IMR-90 (cell line): ENCODE measurements around the gene GABARAPL1. TPM values are rescaled to one million over a fixed set of nuclear protein-coding genes. Genes with fewer than 3 reads are reported as not detected.
A peak's percentile ranks its signal among the peaks of the same experiment; 100 is the strongest.

Experiments
- ATAC-seq: fragments of 200-7000 bp; cut with Tn5 transposase; 2 replicates; pipeline ENCODE4 v1.9.1; 2020; ENCODE audit warnings: low read depth, mild to moderate bottlenecking, moderate library complexity
- BruUV-seq: library from RNA; stranded (reverse); fragments of 400-500 nt; replicated peaks from 2 replicates; lab custom pipeline; 2021; lab: Mats Ljungman, UMichigan
- CTCF ChIA-PET: fragments of 300-600 bp; formaldehyde crosslinking; extraction: SDS; loops from one replicate; lab custom pipeline; 2021; ENCODE audit warnings: antibody characterized with exemption; lab: Yijun Ruan, JAX
- POLR2A ChIA-PET: fragments of 300-600 bp; sonication (Branson Sonifier 250); formaldehyde crosslinking; loops from one replicate; lab custom pipeline; 2022; ENCODE audit warnings: antibody characterized with exemption; ENCODE audit not compliant: unreplicated experiment; lab: Charles Lee
- DNase-seq: peaks from one replicate; pipeline ENCODE4 v3.0.0; 2013
- H2AFZ ChIP-seq: replicated peaks from 2 replicates; pipeline ENCODE3; 2013; ENCODE audit warnings: low read length, mild to moderate bottlenecking; ENCODE audit not compliant: poor library complexity
- H2AK5ac ChIP-seq: 2 replicates; pipeline ENCODE4 v1.6.1; 2013; ENCODE audit warnings: low read depth, low read length, inconsistent platforms
- H2AK9ac ChIP-seq: replicated peaks from 2 replicates; pipeline ENCODE3; 2013; ENCODE audit warnings: mild to moderate bottlenecking, low read depth, low read length, moderate library complexity; ENCODE audit not compliant: poor library complexity
- H2BK120ac ChIP-seq: 2 replicates; pipeline ENCODE4 v1.6.1; 2013; ENCODE audit warnings: low read depth, low read length, inconsistent platforms
- H2BK15ac ChIP-seq: 3 replicates; pipeline ENCODE4 v1.6.1; 2013; ENCODE audit warnings: low read depth, low read length, inconsistent platforms
- H2BK20ac ChIP-seq: 2 replicates; pipeline ENCODE4 v1.6.1; 2013; ENCODE audit warnings: low read depth, mild to moderate bottlenecking, inconsistent platforms, low read length, moderate library complexity
- H2BK5ac ChIP-seq: 2 replicates; pipeline ENCODE4 v1.6.1; 2013; ENCODE audit warnings: mild to moderate bottlenecking, low read depth, low read length, inconsistent platforms; ENCODE audit not compliant: poor library complexity, severe bottlenecking
- H3K14ac ChIP-seq: replicated peaks from 2 replicates; pipeline ENCODE4 v1.6.1; 2013; ENCODE audit warnings: low read depth, low read length, inconsistent platforms
- H3K18ac ChIP-seq: 2 replicates; pipeline ENCODE4 v1.6.1; 2013; ENCODE audit warnings: low read depth, low read length, control low read depth
- H3K23ac ChIP-seq: 2 replicates; pipeline ENCODE4 v1.6.1; 2013; ENCODE audit warnings: low read depth, low read length, inconsistent platforms
- H3K27ac ChIP-seq: 2 replicates; pipeline ENCODE4 v1.5.1; 2013; ENCODE audit warnings: mild to moderate bottlenecking, control low read depth, low read length; ENCODE audit not compliant: insufficient read depth
- H3K27me3 ChIP-seq: 2 replicates; pipeline ENCODE4 v1.6.1; 2013; ENCODE audit warnings: low read length; ENCODE audit not compliant: control insufficient read depth, insufficient read depth
- H3K36me3 ChIP-seq: 2 replicates; pipeline ENCODE4 v1.6.1; 2013; ENCODE audit warnings: low read length, mixed read lengths; ENCODE audit not compliant: control insufficient read depth, insufficient read depth
- H3K4ac ChIP-seq: 2 replicates; pipeline ENCODE4 v1.6.1; 2013; ENCODE audit warnings: low read depth, low read length, inconsistent platforms
- H3K4me1 ChIP-seq: 2 replicates; pipeline ENCODE4 v1.6.1; 2013; ENCODE audit warnings: low read length, mixed read lengths; ENCODE audit not compliant: control insufficient read depth, insufficient read depth
- H3K4me2 ChIP-seq: 2 replicates; pipeline ENCODE4 v1.6.1; 2013; ENCODE audit warnings: low read depth, mild to moderate bottlenecking, control low read depth, low read length, moderate library complexity
- H3K4me3 ChIP-seq: 2 replicates; pipeline ENCODE4 v1.5.1; 2013; ENCODE audit warnings: low read depth, mild to moderate bottlenecking, control low read depth, low read length, moderate library complexity; ENCODE audit not compliant: insufficient read depth
- H3K56ac ChIP-seq: 2 replicates; pipeline ENCODE4 v1.6.1; 2013; ENCODE audit warnings: low read length, inconsistent platforms; ENCODE audit not compliant: insufficient read depth; ENCODE audit errors: extremely low read depth
- H3K79me1 ChIP-seq, 2 experiments: 2 replicates each; pipeline ENCODE4 v1.6.1; 2013; ENCODE audit warnings: low read length in 2 of 2, inconsistent platforms in 1 of 2, low read depth in 1 of 2
- H3K9ac ChIP-seq: 2 replicates; pipeline ENCODE4 v1.6.1; 2013; ENCODE audit warnings: low read depth, low read length, control low read depth
- H3K9me1 ChIP-seq: 2 replicates; pipeline ENCODE4 v1.6.1; 2013; ENCODE audit warnings: low read length, inconsistent platforms; ENCODE audit not compliant: insufficient read depth
- H3K9me3 ChIP-seq: 2 replicates; pipeline ENCODE4 v1.6.1; 2013; ENCODE audit warnings: low read length; ENCODE audit not compliant: control insufficient read depth, insufficient read depth
- H4K20me1 ChIP-seq: 2 replicates; pipeline ENCODE4 v1.6.1; 2013; ENCODE audit warnings: low read length, inconsistent platforms; ENCODE audit not compliant: insufficient read depth
- H4K5ac ChIP-seq: 2 replicates; pipeline ENCODE4 v1.6.1; 2013; ENCODE audit warnings: mild to moderate bottlenecking, low read depth, low read length, control low read depth
- H4K8ac ChIP-seq, 2 experiments: 2 replicates each; pipeline ENCODE4 v1.6.1; 2013; ENCODE audit warnings: low read depth in 2 of 2, low read length in 2 of 2, control low read depth in 1 of 2, inconsistent platforms in 1 of 2
- H4K91ac ChIP-seq: 2 replicates; pipeline ENCODE4 v1.6.1; 2013; ENCODE audit warnings: low read depth, low read length, inconsistent platforms; ENCODE audit not compliant: insufficient read depth
- BHLHE40 ChIP-seq: fragments of 150-350 bp; IDR thresholded peaks from 2 replicates; pipeline ENCODE4 v1.6.1; 2016; ENCODE audit warnings: mild to moderate bottlenecking, low read depth, low read length
- CEBPB ChIP-seq: IDR thresholded peaks from 2 replicates; pipeline ENCODE4 v1.6.1; 2012; ENCODE audit warnings: low read depth, low read length, improper control_type of control experiment
- CHD1 ChIP-seq: IDR thresholded peaks from 2 replicates; pipeline ENCODE4 v1.6.1; 2012; ENCODE audit warnings: low read depth, low read length, improper control_type of control experiment
- CTCF ChIP-seq: conservative IDR thresholded peaks from 2 replicates; pipeline ENCODE4 v1.5.1; 2012; ENCODE audit warnings: mild to moderate bottlenecking, low read depth, low read length, improper control_type of control experiment
- ELK1 ChIP-seq: fragments of 150-350 bp; IDR thresholded peaks from 2 replicates; pipeline ENCODE4 v1.6.1; 2016; ENCODE audit warnings: low read depth, mild to moderate bottlenecking, low read length, moderate library complexity, borderline replicate concordance
- FOS ChIP-seq: fragments of 150-350 bp; IDR thresholded peaks from 2 replicates; pipeline ENCODE4 v1.6.1; 2016; ENCODE audit warnings: low read depth, low read length
- MAFK ChIP-seq: IDR thresholded peaks from 2 replicates; pipeline ENCODE4 v1.6.1; 2012; ENCODE audit warnings: low read depth, low read length, improper control_type of control experiment
- MAZ ChIP-seq: IDR thresholded peaks from 2 replicates; pipeline ENCODE4 v1.6.1; 2012; ENCODE audit warnings: low read depth, mild to moderate bottlenecking, low read length, improper control_type of control experiment, moderate library complexity, borderline replicate concordance
- MXI1 ChIP-seq: IDR thresholded peaks from 2 replicates; pipeline ENCODE4 v1.6.1; 2012; ENCODE audit warnings: low read depth, mild to moderate bottlenecking, low read length, moderate library complexity, borderline replicate concordance
- RAD21 ChIP-seq: IDR thresholded peaks from 2 replicates; pipeline ENCODE4 v1.6.1; 2012; ENCODE audit warnings: low read length, improper control_type of control experiment
- RCOR1 ChIP-seq: IDR thresholded peaks from 2 replicates; pipeline ENCODE4 v1.6.1; 2012; ENCODE audit warnings: mild to moderate bottlenecking, low read length, improper control_type of control experiment; ENCODE audit not compliant: insufficient replicate concordance
- RFX5 ChIP-seq: IDR thresholded peaks from 2 replicates; pipeline ENCODE4 v1.8.0; 2012; ENCODE audit warnings: low read depth, mild to moderate bottlenecking, low read length, moderate library complexity
- SMC3 ChIP-seq: fragments of 150-350 bp; IDR thresholded peaks from 2 replicates; pipeline ENCODE4 v1.6.1; 2016; ENCODE audit warnings: low read depth, mild to moderate bottlenecking, antibody characterized with exemption, low read length, moderate library complexity
- USF2 ChIP-seq: fragments of 150-350 bp; IDR thresholded peaks from 2 replicates; pipeline ENCODE4 v1.6.1; 2017; ENCODE audit warnings: mild to moderate bottlenecking, antibody characterized with exemption, low read length, low read depth
- WGBS, 2 experiments: methylation state at CpG; one replicate each; pipeline versions ENCODE4 v1.1.5 to v1.1.7; 2013; ENCODE audit warnings: missing lambda C conversion rate in 2 of 2; ENCODE audit not compliant: insufficient read length in 1 of 2; ENCODE audit errors: extremely low coverage in 2 of 2; 5-methylcytosine and 5-hydroxymethylcytosine counted together
- dilution Hi-C: fragments of 300-500 bp; cut with HindIII; formaldehyde crosslinking; loops from one replicate; pipeline ENCODE4 v1.14.3; 2018; ENCODE audit warnings: low sequenced_read_pairs; ENCODE audit not compliant: unreplicated experiment
- in situ Hi-C: fragments of 300-500 bp; cut with MboI; formaldehyde crosslinking; loops from 3 replicates; pipeline ENCODE4 v1.14.3; 2019; ENCODE audit warnings: low sequenced_read_pairs, inconsistent platforms, mixed read lengths
- intact Hi-C: fragments of 100-400 bp; cut with micrococcal nuclease; formaldehyde crosslinking; loops from 2 replicates; pipeline ENCODE4 v1.10.0; 2022
- polyA plus RNA-seq, 3 experiments: library from polyadenylated mRNA; depleted of rRNA; stranded (reverse); fragments of >200 nt; gene quantifications; 2 replicates each; pipeline ENCODE4 v1.2.3, GENCODE V29; 2012; ENCODE audit warnings: low replicate concordance in 1 of 3
- total RNA-seq: library from RNA; depleted of rRNA; stranded (reverse); fragments of >200 nt; gene quantifications from 2 replicates; pipeline ENCODE4 v1.2.3, GENCODE V29; 2012

GABARAPL1 gene
- total and polyA plus RNA-seq, 2 of the 4 experiments (the other 2 are of a cell fraction) = 51.6 to 93.6 TPM

GRCh38 chr12:10169104-10169503 lies 43.6 kb upstream of the GABARAPL1 start:
- no peaks in the 10 kb centered on the region for H3K36me3 ChIP-seq
- peak overlapping the region; percentile 92 for H4K5ac ChIP-seq
- H3K27ac ChIP-seq = peak overlapping the region; percentile 72; the same call in 1 of the 2 replicates
- ATAC-seq (peak; percentile 87), DNase-seq (peak; percentile 75)
- peak overlapping the region; percentile 67; the same call in 1 of the 3 replicates for H2BK15ac ChIP-seq
- no TSS peak for BruUV-seq
- 0 out of 4 replicates have a peak, but pooled peaks cover 0 to 4% of the 10 kb centered on the region in 2 experiments for H3K79me1 ChIP-seq
- H2BK20ac ChIP-seq = peak overlapping the region; percentile 97
- H4K91ac ChIP-seq = peak overlapping the region; percentile 99
- H3K4ac ChIP-seq = peak overlapping the region; percentile 95
- dilution Hi-C loops (no loop called here), in situ Hi-C loops (no loop called here), intact Hi-C loops (loop anchor here (1.0 kb wide), 1 partner anchor 15 kb away; no protein-coding TSS in a partner anchor)
- H3K4me3 ChIP-seq = no peak overlapping the region
- peak overlapping the region; percentile 73; the same call in 1 of the 2 replicates for H2AK5ac ChIP-seq
- peak overlapping the region; percentile 99 for H3K18ac ChIP-seq
- H3K27me3 ChIP-seq = no peaks in the 10 kb centered on the region
- POLR2A ChIA-PET = interaction anchor here (0.6 kb wide), 1 partner anchor 11 kb away, joined by 4 read pairs; no protein-coding TSS in a partner anchor
- peak overlapping the region; percentile 90 for H3K4me2 ChIP-seq
- TF ChIP-seq RFX5 = no peak
- TF ChIP-seq USF2 = no peak
- no peak for TF ChIP-seq MAZ
- no peak for TF ChIP-seq BHLHE40
- no peak for TF ChIP-seq CTCF
- no peak for TF ChIP-seq FOS
- no peak for TF ChIP-seq RAD21
- TF ChIP-seq RCOR1 = no peak
- no peak for TF ChIP-seq MXI1
- TF ChIP-seq CEBPB = no peak
- no peak for TF ChIP-seq MAFK
- TF ChIP-seq SMC3 = no peak
- no peak for TF ChIP-seq ELK1
- TF ChIP-seq CHD1 = no peak
- peak overlapping the region; percentile 54; the same call in 1 of the 2 replicates for H3K9ac ChIP-seq
- H2AK9ac ChIP-seq = no peak overlapping the region
- peaks cover 10% of the 10 kb centered on the region for H3K4me1 ChIP-seq
- WGBS, 2 experiments = 0% methylated on average over 1 of the region's 3 CpGs; no CpG with 5 or more reads in 1 of the 2 experiments
- peak overlapping the region; percentile 85 for H3K56ac ChIP-seq
- H3K9me3 ChIP-seq = no peaks in the 10 kb centered on the region
- peak overlapping the region; percentile 82 for H3K14ac ChIP-seq
- H3K23ac ChIP-seq = peak overlapping the region; percentile 84
- peak overlapping the region in 1 of 2 experiments; percentile 97; a peak in 2 of 4 replicates for H4K8ac ChIP-seq
- H3K9me1 ChIP-seq = no peaks in the 10 kb centered on the region
- H4K20me1 ChIP-seq = no peaks in the 10 kb centered on the region
- peak overlapping the region; percentile 90 for H2BK5ac ChIP-seq
- CTCF ChIA-PET = interaction anchor here (1.1 kb wide), 1 partner anchor 12 kb away, joined by 3 read pairs; no protein-coding TSS in a partner anchor
- H2AFZ ChIP-seq = no peak overlapping the region
- peak overlapping the region; percentile 98 for H2BK120ac ChIP-seq
